ENCODE results near the gene CA12. TPM values are rescaled to one million over a fixed set of nuclear protein-coding genes. Genes with fewer than 3 reads are reported as not detected.

The CA12 gene
- total and polyA plus RNA-seq, 9 of the 15 experiments (the other 6 are each of a cell fraction or from before 2014, with no cell fraction given) = 0.01 to 0.78 (median 0.15) TPM; not detected in 1

- TF ChIP-seq, protein P1, sequence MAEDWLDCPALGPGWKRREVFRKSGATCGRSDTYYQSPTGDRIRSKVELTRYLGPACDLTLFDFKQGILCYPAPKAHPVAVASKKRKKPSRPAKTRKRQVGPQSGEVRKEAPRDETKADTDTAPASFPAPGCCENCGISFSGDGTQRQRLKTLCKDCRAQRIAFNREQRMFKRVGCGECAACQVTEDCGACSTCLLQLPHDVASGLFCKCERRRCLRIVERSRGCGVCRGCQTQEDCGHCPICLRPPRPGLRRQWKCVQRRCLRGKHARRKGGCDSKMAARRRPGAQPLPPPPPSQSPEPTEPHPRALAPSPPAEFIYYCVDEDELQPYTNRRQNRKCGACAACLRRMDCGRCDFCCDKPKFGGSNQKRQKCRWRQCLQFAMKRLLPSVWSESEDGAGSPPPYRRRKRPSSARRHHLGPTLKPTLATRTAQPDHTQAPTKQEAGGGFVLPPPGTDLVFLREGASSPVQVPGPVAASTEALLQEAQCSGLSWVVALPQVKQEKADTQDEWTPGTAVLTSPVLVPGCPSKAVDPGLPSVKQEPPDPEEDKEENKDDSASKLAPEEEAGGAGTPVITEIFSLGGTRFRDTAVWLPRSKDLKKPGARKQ (CRISPR knock-in tag; IDR thresholded peaks at IDR 0.05) = no peak
- TF ChIP-seq ZNF263 (CRISPR knock-in tag; IDR thresholded peaks at IDR 0.05; ENCODE audit: borderline replicate concordance) (no peak), NR2F6 (CRISPR knock-in tag; IDR thresholded peaks at IDR 0.05) (no peak), CEBPG (CRISPR knock-in tag; IDR thresholded peaks at IDR 0.05) (peak; percentile 96), CEBPG (tag; conservative IDR thresholded peaks at IDR 0.05 in 1 of 2, IDR thresholded peaks at IDR 0.05 in 1 of 2) (peak; percentile 97), NCOA4 (IDR thresholded peaks at IDR 0.05; ENCODE audit: partially characterized antibody) (no peak), ZNF609 (CRISPR knock-in tag; IDR thresholded peaks at IDR 0.05; ENCODE audit: borderline replicate concordance) (no peak), TAF1 (IDR thresholded peaks at IDR 0.05; ENCODE audit: control insufficient read depth, extremely low read depth, insufficient read depth, low read length, severe bottlenecking) (no peak), KDM4B (IDR thresholded peaks at IDR 0.05; ENCODE audit: borderline replicate concordance in 2 of 2, low read depth in 1 of 2) (no peak), MCM7 (IDR thresholded peaks at IDR 0.05) (no peak), ZNF707 (CRISPR knock-in tag; conservative IDR thresholded peaks at IDR 0.05) (no peak)
- TF ChIP-seq, protein P2, sequence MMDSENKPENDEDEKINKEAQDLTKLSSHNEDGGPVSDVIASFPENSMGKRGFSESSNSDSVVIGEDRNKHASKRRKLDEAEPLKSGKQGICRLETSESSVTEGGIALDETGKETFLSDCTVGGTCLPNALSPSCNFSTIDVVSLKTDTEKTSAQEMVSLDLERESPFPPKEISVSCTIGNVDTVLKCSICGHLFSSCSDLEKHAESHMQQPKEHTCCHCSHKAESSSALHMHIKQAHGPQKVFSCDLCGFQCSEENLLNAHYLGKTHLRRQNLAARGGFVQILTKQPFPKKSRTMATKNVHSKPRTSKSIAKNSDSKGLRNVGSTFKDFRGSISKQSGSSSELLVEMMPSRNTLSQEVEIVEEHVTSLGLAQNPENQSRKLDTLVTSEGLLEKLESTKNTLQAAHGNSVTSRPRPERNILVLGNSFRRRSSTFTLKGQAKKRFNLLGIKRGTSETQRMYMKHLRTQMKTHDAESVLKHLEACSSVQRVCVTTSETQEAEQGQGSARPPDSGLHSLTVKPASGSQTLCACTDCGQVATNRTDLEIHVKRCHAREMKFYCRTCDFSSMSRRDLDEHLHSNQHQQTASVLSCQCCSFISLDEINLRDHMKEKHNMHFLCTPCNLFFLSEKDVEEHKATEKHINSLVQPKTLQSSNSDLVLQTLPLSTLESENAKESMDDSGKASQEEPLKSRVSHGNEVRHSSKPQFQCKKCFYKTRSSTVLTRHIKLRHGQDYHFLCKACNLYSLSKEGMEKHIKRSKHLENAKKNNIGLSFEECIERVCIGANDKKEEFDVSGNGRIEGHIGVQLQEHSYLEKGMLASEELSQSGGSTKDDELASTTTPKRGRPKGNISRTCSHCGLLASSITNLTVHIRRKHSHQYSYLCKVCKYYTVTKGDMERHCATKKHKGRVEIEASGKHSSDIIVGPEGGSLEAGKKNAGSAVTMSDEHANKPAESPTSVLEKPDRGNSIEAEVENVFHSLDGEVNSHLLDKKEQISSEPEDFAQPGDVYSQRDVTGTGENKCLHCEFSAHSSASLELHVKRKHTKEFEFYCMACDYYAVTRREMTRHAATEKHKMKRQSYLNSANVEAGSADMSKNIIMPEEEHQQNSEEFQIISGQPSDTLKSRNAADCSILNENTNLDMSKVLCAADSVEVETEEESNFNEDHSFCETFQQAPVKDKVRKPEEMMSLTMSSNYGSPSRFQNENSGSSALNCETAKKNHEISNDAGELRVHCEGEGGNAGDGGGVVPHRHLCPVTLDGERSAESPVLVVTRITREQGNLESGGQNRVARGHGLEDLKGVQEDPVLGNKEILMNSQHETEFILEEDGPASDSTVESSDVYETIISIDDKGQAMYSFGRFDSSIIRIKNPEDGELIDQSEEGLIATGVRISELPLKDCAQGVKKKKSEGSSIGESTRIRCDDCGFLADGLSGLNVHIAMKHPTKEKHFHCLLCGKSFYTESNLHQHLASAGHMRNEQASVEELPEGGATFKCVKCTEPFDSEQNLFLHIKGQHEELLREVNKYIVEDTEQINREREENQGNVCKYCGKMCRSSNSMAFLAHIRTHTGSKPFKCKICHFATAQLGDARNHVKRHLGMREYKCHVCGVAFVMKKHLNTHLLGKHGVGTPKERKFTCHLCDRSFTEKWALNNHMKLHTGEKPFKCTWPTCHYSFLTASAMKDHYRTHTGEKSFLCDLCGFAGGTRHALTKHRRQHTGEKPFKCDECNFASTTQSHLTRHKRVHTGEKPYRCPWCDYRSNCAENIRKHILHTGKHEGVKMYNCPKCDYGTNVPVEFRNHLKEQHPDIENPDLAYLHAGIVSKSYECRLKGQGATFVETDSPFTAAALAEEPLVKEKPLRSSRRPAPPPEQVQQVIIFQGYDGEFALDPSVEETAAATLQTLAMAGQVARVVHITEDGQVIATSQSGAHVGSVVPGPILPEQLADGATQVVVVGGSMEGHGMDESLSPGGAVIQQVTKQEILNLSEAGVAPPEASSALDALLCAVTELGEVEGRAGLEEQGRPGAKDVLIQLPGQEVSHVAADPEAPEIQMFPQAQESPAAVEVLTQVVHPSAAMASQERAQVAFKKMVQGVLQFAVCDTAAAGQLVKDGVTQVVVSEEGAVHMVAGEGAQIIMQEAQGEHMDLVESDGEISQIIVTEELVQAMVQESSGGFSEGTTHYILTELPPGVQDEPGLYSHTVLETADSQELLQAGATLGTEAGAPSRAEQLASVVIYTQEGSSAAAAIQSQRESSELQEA (IDR thresholded peaks at IDR 0.05; ENCODE audit: low read depth) = no peak
These were observed 36.8 kb downstream of the CA12 start (continued) for GRCh38 chr15:63344731-63345390.
